Liver (tissue), 9 donors: ENCODE measurements around the gene DYNLL2. TPM values are rescaled to one million over a fixed set of nuclear protein-coding genes. Genes with fewer than 3 reads are reported as not detected.

ENCODE experiments used
- DNase-seq: peaks from one replicate; pipeline ENCODE4 v3.0.0-alpha.2; 2017; ENCODE audit warnings: low spot score
- H3K27ac ChIP-seq, 2 donors: one replicate each; pipeline ENCODE4 v1.7.0; 2013; ENCODE audit warnings: inconsistent platforms in 2 of 2, low read length in 2 of 2, control low read depth in 1 of 2, low read depth in 1 of 2, mild to moderate bottlenecking in 1 of 2
- H3K27me3 ChIP-seq, 4 donors: one replicate each; pipeline versions ENCODE4 v1.6.1 to v1.7.0; 2013; ENCODE audit warnings: low read length in 3 of 4, inconsistent platforms in 1 of 4, mild to moderate bottlenecking in 1 of 4, moderate library complexity in 1 of 4; ENCODE audit not compliant: control insufficient read depth in 4 of 4, insufficient read depth in 4 of 4
- H3K36me3 ChIP-seq, 4 donors: one replicate each; pipeline versions ENCODE4 v1.6.1 to v1.7.0; 2013; ENCODE audit warnings: low read length in 3 of 4, mild to moderate bottlenecking in 3 of 4, low read depth in 1 of 4, moderate library complexity in 1 of 4; ENCODE audit not compliant: control insufficient read depth in 4 of 4, insufficient read depth in 3 of 4
- H3K4me1 ChIP-seq, 4 donors: one replicate each; pipeline versions ENCODE4 v1.6.1 to v1.7.0; 2013; ENCODE audit warnings: low read length in 3 of 4, mild to moderate bottlenecking in 3 of 4, moderate library complexity in 1 of 4; ENCODE audit not compliant: control insufficient read depth in 4 of 4, insufficient read depth in 4 of 4
- H3K4me3 ChIP-seq, 3 donors: one replicate each; pipeline versions ENCODE4 v1.6.1 to v1.7.0; 2013; ENCODE audit warnings: low read length in 3 of 3, control low read depth in 1 of 3, low read depth in 1 of 3, mild to moderate bottlenecking in 1 of 3
- H3K9ac ChIP-seq, 2 donors: one replicate each; pipeline ENCODE4 v1.7.0; 2013; ENCODE audit warnings: low read length in 2 of 2, mild to moderate bottlenecking in 2 of 2, moderate library complexity in 2 of 2, control low read depth in 1 of 2, low read depth in 1 of 2
- H3K9me3 ChIP-seq, 4 donors: one replicate each; pipeline versions ENCODE4 v1.6.1 to v1.7.0; 2013; ENCODE audit warnings: low read length in 3 of 4; ENCODE audit not compliant: control insufficient read depth in 4 of 4
- ATF3 ChIP-seq: IDR thresholded peaks from 2 replicates; pipeline ENCODE4 v1.6.1; 2016; ENCODE audit warnings: antibody characterized with exemption
- CTCF ChIP-seq: fragments of 150-350 bp; IDR thresholded peaks from 2 replicates; pipeline ENCODE4 v1.5.1; 2017; ENCODE audit warnings: improper control_type of control experiment, low read depth, low read length; ENCODE audit not compliant: missing input control
- FOXA1 ChIP-seq: IDR thresholded peaks from 2 replicates; pipeline ENCODE4 v1.6.1; 2016; ENCODE audit warnings: antibody characterized with exemption
- FOXA2 ChIP-seq: IDR thresholded peaks from 2 replicates; pipeline ENCODE4 v1.6.1; 2016; ENCODE audit warnings: antibody characterized with exemption
- GABPA ChIP-seq, 2 donors: IDR thresholded peaks in 1 of 2; conservative IDR thresholded peaks in 1 of 2; 2 replicates each; pipeline ENCODE4 v1.6.1; 2016; ENCODE audit warnings: antibody characterized with exemption in 2 of 2, mild to moderate bottlenecking in 1 of 2, moderate library complexity in 1 of 2
- HNF4A ChIP-seq, 2 donors: conservative IDR thresholded peaks; 2 replicates each; pipeline ENCODE4 v1.6.1; 2016; ENCODE audit warnings: antibody characterized with exemption in 2 of 2, mild to moderate bottlenecking in 2 of 2
- HNF4G ChIP-seq: IDR thresholded peaks from 2 replicates; pipeline ENCODE4 v1.6.1; 2016; ENCODE audit warnings: antibody characterized with exemption
- JUND ChIP-seq, 2 donors: IDR thresholded peaks; 2 replicates each; pipeline ENCODE4 v1.6.1; 2016; ENCODE audit warnings: antibody characterized with exemption in 2 of 2
- NR2F2 ChIP-seq: IDR thresholded peaks from 2 replicates; pipeline ENCODE4 v1.6.1; 2016; ENCODE audit warnings: antibody characterized with exemption
- RAD21 ChIP-seq, 2 donors: IDR thresholded peaks; 2 replicates each; pipeline ENCODE4 v1.6.1; 2016; ENCODE audit warnings: antibody characterized with exemption in 2 of 2, mild to moderate bottlenecking in 2 of 2
- REST ChIP-seq: IDR thresholded peaks from 2 replicates; pipeline ENCODE4 v1.6.1; 2016; ENCODE audit warnings: antibody characterized with exemption, mild to moderate bottlenecking
- RXRA ChIP-seq, 2 donors: IDR thresholded peaks; 2 replicates each; pipeline ENCODE4 v1.6.1; 2017 to 2018; ENCODE audit warnings: antibody characterized with exemption in 2 of 2, mild to moderate bottlenecking in 1 of 2
- SP1 ChIP-seq: IDR thresholded peaks from 2 replicates; pipeline ENCODE4 v1.6.1; 2018; ENCODE audit warnings: antibody characterized with exemption, mild to moderate bottlenecking
- TAF1 ChIP-seq: conservative IDR thresholded peaks from 2 replicates; pipeline ENCODE4 v1.6.1; 2016; ENCODE audit warnings: antibody characterized with exemption, mild to moderate bottlenecking
- YY1 ChIP-seq: IDR thresholded peaks from 2 replicates; pipeline ENCODE4 v1.6.1; 2016; ENCODE audit warnings: antibody characterized with exemption, mild to moderate bottlenecking
- ZBTB33 ChIP-seq: IDR thresholded peaks from 2 replicates; pipeline ENCODE4 v1.6.1; 2016; ENCODE audit warnings: antibody characterized with exemption
- WGBS: extraction: QIAGEN DNeasy Blood & Tissue Kit; methylation state at CpG from one replicate; pipeline ENCODE4 v1.1.7; 2013; 5-methylcytosine and 5-hydroxymethylcytosine counted together
- polyA plus RNA-seq, 2 donors: library from polyadenylated mRNA; stranded (reverse) in 1 of 2; unstranded in 1 of 2; fragments of 200-250 nt in 1 of 2; fragments of >200 nt in 1 of 2; fragmentation: Nextera tagmentation in 1 of 2; extraction: Ambion mirVana in 1 of 2; gene quantifications; one replicate each; pipeline versions ENCODE4 v1.2.1 to v1.2.3, GENCODE V29; 2013 to 2015
- total RNA-seq, 2 donors: library from RNA; depleted of rRNA; stranded (reverse); fragments of >200 nt; gene quantifications; one replicate each; pipeline ENCODE4 v1.2.3, GENCODE V29; 2014
- donor health status: healthy.
- donor health status: healthy.
- donor health status: healthy.
- donor health status: healthy.
- donor health status: healthy.

Gene DYNLL2
- total and polyA plus RNA-seq, 4 donors: 3.2 to 22.1 (median 14.1) TPM

- TF ChIP-seq FOXA1: no peak
- no peak for TF ChIP-seq REST
- TF ChIP-seq TAF1: no peak
These were observed 26.0 kb downstream of the DYNLL2 start (continued) for GRCh38 chr17:58109197-58109596.

GRCh38 chr17:58110012-58110411 is 26.8 kb downstream of the DYNLL2 start:
- Histone ChIP-seq H3K36me3 (no peaks in the 10 kb centered on the region), H3K4me1 (no peaks in the 10 kb centered on the region), H3K27ac (no peak overlapping the region), H3K9me3 (no peaks in the 10 kb centered on the region), H3K9ac (no peak overlapping the region), H3K4me3 (no peak overlapping the region), H3K27me3 (no peaks in the 10 kb centered on the region)
- no peak for TF ChIP-seq HNF4A (conservative IDR thresholded peaks at IDR 0.05)
- TF ChIP-seq NR2F2: no peak
- no peak for TF ChIP-seq FOXA2
- no peak for TF ChIP-seq GABPA (IDR thresholded peaks at IDR 0.05 in 1 of 2, conservative IDR thresholded peaks at IDR 0.05 in 1 of 2)
- no peak for TF ChIP-seq YY1
- no peak for TF ChIP-seq RAD21 (IDR thresholded peaks at IDR 0.05)
- TF ChIP-seq SP1: no peak
- whole genome bisulfite sequencing: 68% methylated on average over 5 of the region's 5 CpGs
- no peak for DNase-seq

- Histone ChIP-seq H3K27me3 (peaks cover 0 to 4% (median under 1%) of the 10 kb centered on the region in 4 donors), H3K27ac (no peak overlapping the region), H3K9me3 (no peaks in the 10 kb centered on the region), H3K4me1 (no peaks in the 10 kb centered on the region), H3K9ac (no peak overlapping the region), H3K36me3 (no peaks in the 10 kb centered on the region), H3K4me3 (no peak overlapping the region)
- DNase-seq: no peak
- TF ChIP-seq RAD21 (IDR thresholded peaks at IDR 0.05) (no peak), SP1 (no peak), ZBTB33 (no peak), FOXA1 (no peak), HNF4A (conservative IDR thresholded peaks at IDR 0.05) (no peak), GABPA (IDR thresholded peaks at IDR 0.05 in 1 of 2, conservative IDR thresholded peaks at IDR 0.05 in 1 of 2) (no peak), ATF3 (no peak), RXRA (IDR thresholded peaks at IDR 0.05) (no peak), REST (no peak), NR2F2 (no peak), FOXA2 (no peak), JUND (IDR thresholded peaks at IDR 0.05) (no peak), HNF4G (no peak), YY1 (no peak), CTCF (no peak)
- WGBS: 79% methylated on average over 3 of the region's 3 CpGs
These were observed 28.5 kb downstream of the DYNLL2 start for GRCh38 chr17:58111676-58112075.
